Heart right ventricle (tissue), 16 donors: ENCODE results near the gene NOL9. TPM values are rescaled to one million over a fixed set of nuclear protein-coding genes. Genes with fewer than 3 reads are reported as not detected.
"Not testable (repeated sequence)": the region's sequence is repeated elsewhere in the genome, so short reads cannot be mapped to it uniquely, and the experiment has no call there.

Experiments
- ATAC-seq, 8 donors: fragments of 200-7000 bp; cut with Tn5 transposase; one replicate each; pipeline ENCODE4 v1.9.1; 2020; ENCODE audit warnings: mild to moderate bottlenecking in 8 of 8, moderate library complexity in 8 of 8, moderate number of reproducible peaks in 1 of 8
- DNase-seq, 2 donors: peaks; one replicate each; pipeline ENCODE4 v3.0.0-alpha.2; 2020
- H3K27ac ChIP-seq, 10 donors: fragments of 200-600 bp; sonication (generic) in 2 of 10; one replicate each; pipeline versions ENCODE4 v1.5.0 to v1.8.0; 2020 to 2022; ENCODE audit warnings: mild to moderate bottlenecking in 3 of 10
- H3K27me3 ChIP-seq, 7 donors: fragments of 200-600 bp; one replicate each; pipeline ENCODE4 v1.8.0; 2021 to 2022; ENCODE audit warnings: mild to moderate bottlenecking in 2 of 7
- H3K36me3 ChIP-seq, 9 donors: fragments of 200-600 bp; sonication (generic) in 1 of 9; one replicate each; pipeline versions ENCODE4 v1.5.0 to v1.8.0; 2020 to 2022; ENCODE audit warnings: mild to moderate bottlenecking in 2 of 9
- H3K4me1 ChIP-seq, 9 donors: fragments of 200-600 bp; sonication (generic) in 1 of 9; one replicate each; pipeline versions ENCODE4 v1.5.0 to v1.8.0; 2020 to 2022; ENCODE audit warnings: mild to moderate bottlenecking in 4 of 9
- H3K4me3 ChIP-seq, 10 donors: fragments of 200-600 bp; sonication (generic) in 2 of 10; one replicate each; pipeline versions ENCODE4 v1.5.0 to v1.8.0; 2020 to 2022; ENCODE audit warnings: mild to moderate bottlenecking in 7 of 10, moderate library complexity in 2 of 10
- H3K9me3 ChIP-seq, 11 donors: fragments of 200-600 bp in 10 of 11; sonication (generic) in 2 of 11; one replicate each; pipeline versions ENCODE4 v1.5.0 to v1.8.0; 2013 to 2022; ENCODE audit warnings: mild to moderate bottlenecking in 2 of 11, control low read depth in 1 of 11, moderate library complexity in 1 of 11
- CTCF ChIP-seq, 9 donors: fragments of 200-600 bp; sonication (generic) in 2 of 9; IDR thresholded peaks; one replicate each; pipeline versions ENCODE4 v1.5.0 to v1.8.0; 2021 to 2022; ENCODE audit warnings: antibody characterized with exemption in 9 of 9, mild to moderate bottlenecking in 5 of 9, moderate library complexity in 1 of 9
- WGBS, 2 donors: extraction: QIAGEN DNeasy Blood & Tissue Kit; methylation state at CpG; one replicate each; pipeline ENCODE4 v1.1.7; 2013; ENCODE audit warnings: inconsistent platforms in 1 of 2; 5-methylcytosine and 5-hydroxymethylcytosine counted together
- intact Hi-C, 10 donors: fragments of 100-400 bp; cut with DNase I; formaldehyde crosslinking; loops; one replicate each; pipeline versions ENCODE4 v1.11.1 to v1.14.2; 2022
- polyA plus RNA-seq, 2 donors: library from polyadenylated mRNA; stranded (reverse); fragments of 200-250 nt; gene quantifications; one replicate each; pipeline ENCODE4 v1.2.3, GENCODE V29; 2013
- total RNA-seq, 10 donors: library from RNA; stranded (reverse); fragmentation: NEBNext Ultra II Directional in 3 of 10; extraction: Animal tissue kit (Norgen Biotek cat#: 25700) in 3 of 10; gene quantifications; one replicate each; pipeline versions ENCODE4 v1.2.1 to v1.2.4, GENCODE V29; 2021 to 2023
- donor health status: Arrhythmogenic right ventricular cardiomyopathy.
- donor health status: ischemic (EF 13 %, LVEDD 7.1; RV severe dilation, severe dysfunction).
- donor health status: healthy with polysubstance abuse.
- donor health status: DM: no; HTN: yes; CAD: no.
- donor health status: DM: no; HTN: no; CAD: no.
- donor health status: ischemic (EF 25% LVEDD 6.9; RV normal size, moderate dysfunction).
- donor health status: ischemic (EF 25% LVEDD 5.7; RV mildly dilated, moderate dysfunction).
- donor health status: healthy.
- donor health status: DM: yes; HTN: yes; CAD: no.
- donor health status: Ischemic cardiomyopathy.
- donor health status: ischemic (EF 35%, LVEDD 5.7; RV mildly dilated, moderate dysfunction).
- donor health status: nonischemic (EF 11% LVEDD 7.7; RV severe dilation, severe dysfunction).
- donor health status: DM: yes; HTN: yes; CAD: no.
- donor health status: PGD.
- donor health status: ischemic (EF 29% LVEDD 5.4; RV normal size, mild dysfunction).
- donor health status: nonischemic (EF 23%, LVEDD 6.1; RV moderate dilation, normal function).

The NOL9 gene
- total and polyA plus RNA-seq, 12 donors, result 3.0 to 19.3 (median 15.1) TPM

- ATAC-seq (peak in 6 of 8 donors; percentile 0 to 33 (median 19)), DNase-seq (peak; percentile 38 to 60)
- Histone ChIP-seq H3K4me1 (peaks cover 24 to 74% (median 59%) of the 10 kb centered on the region in 9 donors), H3K4me3 (peak overlapping the region; percentile 68 to 96 (median 86)), H3K27ac (peak overlapping the region; percentile 96 to 100 (median 99)), H3K9me3 (no peaks in the 10 kb centered on the region), H3K36me3 (peaks cover 0 to 28% (median 18%) of the 10 kb centered on the region in 9 donors), H3K27me3 (no peaks in the 10 kb centered on the region)
- 0 to 1% methylated on average over 95 to 103 of the region's 103 CpGs for WGBS, 2 donors
- no peak for TF ChIP-seq CTCF (IDR thresholded peaks at IDR 0.05)
- intact Hi-C loops, result loop anchor here in 3 of 10 donors (1.0 to 10.0 kb wide), 4 partner anchors 21 to 50 kb away; partner anchors contain the start of genes NOL9 (in 3 of the 3) and TAS1R1 (in 1 of the 3)
Observed at GRCh38 chr1:6601923-6602668, 47.8 kb upstream of the NOL9 start.

GRCh38 chr1:6601049-6601922 lies 47.0 kb upstream of the NOL9 start:
- WGBS, 2 donors, result 0 to 1% methylated on average over 40 of the region's 40 CpGs
- Histone ChIP-seq H3K27ac (peak overlapping the region; percentile 96 to 100 (median 99)), H3K36me3 (peaks cover 0 to 36% (median 26%) of the 10 kb centered on the region in 9 donors), H3K4me3 (peak overlapping the region; percentile 68 to 96 (median 86)), H3K9me3 (no peaks in the 10 kb centered on the region), H3K4me1 (peaks cover 25 to 80% (median 67%) of the 10 kb centered on the region in 9 donors), H3K27me3 (no peaks in the 10 kb centered on the region)
- intact Hi-C loops, result loop anchor here in 3 of 10 donors (1.0 to 10.0 kb wide), 4 partner anchors 20 to 49 kb away; partner anchors contain the start of genes NOL9 (in 3 of the 3) and TAS1R1 (in 1 of the 3)
- DNase-seq (peak; percentile 60 to 80), ATAC-seq (peak; percentile 9 to 52 (median 30))
- TF ChIP-seq CTCF (IDR thresholded peaks at IDR 0.05), result no peak

GRCh38 chr1:6600410-6601048 lies 46.2 kb upstream of the NOL9 start:
- Histone ChIP-seq H3K27ac (peak overlapping the region; percentile 96 to 100 (median 99)), H3K4me1 (peaks cover 25 to 80% (median 73%) of the 10 kb centered on the region in 9 donors), H3K27me3 (no peaks in the 10 kb centered on the region), H3K36me3 (peaks cover 0 to 44% (median 32%) of the 10 kb centered on the region in 9 donors), H3K9me3 (no peaks in the 10 kb centered on the region), H3K4me3 (peak overlapping the region; percentile 68 to 96 (median 86))
- DNase-seq (no peak), ATAC-seq (peak in 5 of 8 donors; percentile 1 to 39 (median 22))
- TF ChIP-seq CTCF (IDR thresholded peaks at IDR 0.05), result no peak
- intact Hi-C loops, result loop anchor here in 3 of 10 donors (1.0 to 10.0 kb wide), 4 partner anchors 20 to 48 kb away; partner anchors contain the start of genes NOL9 (in 3 of the 3) and TAS1R1 (in 1 of the 3)
- WGBS, 2 donors, result 16 to 18% methylated on average over 10 of the region's 10 CpGs

- H3K9me3 ChIP-seq, H3K27me3 ChIP-seq, ATAC-seq, DNase-seq: not testable (repeated sequence)
- intact Hi-C loops, result loop anchor here in 2 of 10 donors (2.0 to 10.0 kb wide), 3 partner anchors 19 to 48 kb away; partner anchors contain the start of genes NOL9 (in 2 of the 2) and TAS1R1 (in 1 of the 2)
- Histone ChIP-seq H3K36me3 (peaks cover 0 to 49% (median 37%) of the 10 kb centered on the region in 9 donors), H3K4me1 (peaks cover 25 to 76% (median 68%) of the 10 kb centered on the region in 9 donors), H3K27ac (peak overlapping the region in 9 of 10 donors; percentile 96 to 100 (median 99)), H3K4me3 (peak overlapping the region; percentile 68 to 96 (median 86))
- 57 to 63% methylated on average over 8 of the region's 8 CpGs for WGBS, 2 donors
Observed at GRCh38 chr1:6599991-6600390, 45.7 kb upstream of the NOL9 start.
